H1 (cell line): Measurements from ENCODE around the gene SENP3. TPM values are rescaled to one million over a fixed set of nuclear protein-coding genes. Genes with fewer than 3 reads are reported as not detected.

ENCODE experiments used
- CTCF ChIA-PET: fragments of 300-600 bp; sonication (Branson Sonifier 250); formaldehyde crosslinking; loops from one replicate; lab custom pipeline; 2021; ENCODE audit not compliant: partially characterized antibody; lab: Charles Lee
- POLR2A ChIA-PET: fragments of 300-600 bp; sonication (Branson Sonifier 250); formaldehyde crosslinking; loops from one replicate; lab custom pipeline; 2021; ENCODE audit warnings: inconsistent platforms; ENCODE audit not compliant: partially characterized antibody; lab: Charles Lee
- DNase-seq, 2 experiments: peaks; one replicate each; pipeline versions ENCODE4 v3.0.0 to v3.0.0-alpha.2; 2010 to 2022; ENCODE audit warnings: low spot score in 2 of 2, low read depth in 1 of 2, mixed read lengths in 1 of 2
- FAIRE-seq: peaks from 2 replicates; lab custom pipeline; 2011; peaks lifted over from hg19 to GRCh38; lab: Jason Lieb, UNC
- H2AFZ ChIP-seq: 2 replicates; pipeline ENCODE4 v1.8.1; 2012; ENCODE audit warnings: low read length, inconsistent platforms
- H2AK5ac ChIP-seq: 2 replicates; pipeline ENCODE4 v1.6.1; 2013; ENCODE audit warnings: low read depth, low read length
- H2BK120ac ChIP-seq: replicated peaks from 2 replicates; pipeline ENCODE3; 2013; ENCODE audit warnings: low read depth, low read length, inconsistent platforms
- H2BK12ac ChIP-seq: 2 replicates; pipeline ENCODE4 v1.6.1; 2013; ENCODE audit warnings: low read depth, low read length
- H2BK15ac ChIP-seq: 2 replicates; pipeline ENCODE4 v1.6.1; 2013; ENCODE audit warnings: low read length
- H2BK20ac ChIP-seq: 2 replicates; pipeline ENCODE4 v1.6.1; 2013; ENCODE audit warnings: low read length
- H2BK5ac ChIP-seq: 2 replicates; pipeline ENCODE4 v1.6.1; 2013; ENCODE audit warnings: low read depth, low read length
- H3K14ac ChIP-seq: 2 replicates; pipeline ENCODE4 v1.6.1; 2013; ENCODE audit warnings: inconsistent platforms; ENCODE audit not compliant: insufficient read length
- H3K18ac ChIP-seq: 2 replicates; pipeline ENCODE4 v1.6.1; 2013; ENCODE audit warnings: low read length; ENCODE audit errors: extremely low read depth
- H3K23ac ChIP-seq: 2 replicates; pipeline ENCODE4 v1.6.1; 2013; ENCODE audit warnings: inconsistent platforms; ENCODE audit not compliant: insufficient read length
- H3K23me2 ChIP-seq: 2 replicates; pipeline ENCODE4 v1.6.1; 2013; ENCODE audit warnings: low read depth, low read length
- H3K27ac ChIP-seq: 2 replicates; pipeline ENCODE4 v1.6.1; 2011; ENCODE audit warnings: low read depth, low read length, inconsistent platforms
- H3K27me3 ChIP-seq, 4 experiments: replicated peaks in 1 of 4; 1 replicate in 1 of 4; 2 replicates in 3 of 4; pipeline versions ENCODE4 v1.6.1 to v1.8.1; 2011 to 2013; ENCODE audit warnings: low read length in 3 of 4, mild to moderate bottlenecking in 3 of 4, inconsistent platforms in 2 of 4, mixed read lengths in 2 of 4, moderate library complexity in 1 of 4; ENCODE audit not compliant: control insufficient read depth in 3 of 4, insufficient read depth in 3 of 4; ENCODE audit errors: extremely low read depth in 1 of 4
- H3K36me3 ChIP-seq, 4 experiments: 2 replicates each; pipeline versions ENCODE4 v1.6.1 to v1.8.1; 2011 to 2013; ENCODE audit warnings: mild to moderate bottlenecking in 4 of 4, low read length in 3 of 4, moderate library complexity in 2 of 4, control low read depth in 1 of 4, inconsistent platforms in 1 of 4; ENCODE audit not compliant: insufficient read depth in 4 of 4, control insufficient read depth in 2 of 4
- H3K4ac ChIP-seq: replicated peaks from 2 replicates; pipeline ENCODE3; 2013; ENCODE audit warnings: low read length, low read depth, mixed read lengths, inconsistent platforms; ENCODE audit not compliant: insufficient read length
- H3K4me1 ChIP-seq, 4 experiments: replicated peaks in 1 of 4; 1 replicate in 1 of 4; 2 replicates in 3 of 4; pipeline versions ENCODE4 v1.6.1 to v1.8.1; 2011 to 2013; ENCODE audit warnings: low read length in 3 of 4, inconsistent platforms in 2 of 4, mixed read lengths in 1 of 4; ENCODE audit not compliant: insufficient read depth in 4 of 4, control insufficient read depth in 3 of 4
- H3K4me2 ChIP-seq, 2 experiments: 2 replicates each; pipeline versions ENCODE4 v1.6.1 to v1.8.1; 2011 to 2013; ENCODE audit warnings: low read depth in 2 of 2, low read length in 2 of 2, control low read depth in 1 of 2, inconsistent platforms in 1 of 2, mild to moderate bottlenecking in 1 of 2; ENCODE audit not compliant: insufficient read depth in 1 of 2
- H3K4me3 ChIP-seq, 4 experiments: fragments of 200-600, 300-600 bp in 1 of 4; sonication (generic), shearing (Covaris generic), sonication (Bioruptor Twin) in 1 of 4; 2 replicates each; pipeline versions ENCODE4 v1.5.1 to v1.8.1; 2011 to 2016; ENCODE audit warnings: low read length in 4 of 4, low read depth in 3 of 4, control low read depth in 2 of 4, inconsistent platforms in 2 of 4, mild to moderate bottlenecking in 2 of 4, mixed read lengths in 1 of 4, moderate library complexity in 1 of 4; ENCODE audit not compliant: insufficient read depth in 2 of 4; ENCODE audit errors: extremely low read depth in 1 of 4
- H3K56ac ChIP-seq: replicated peaks from 2 replicates; pipeline ENCODE3; 2013; ENCODE audit warnings: low read depth, mild to moderate bottlenecking, mixed read lengths, low read length, inconsistent platforms; ENCODE audit not compliant: insufficient read length
- H3K79me1 ChIP-seq: 2 replicates; pipeline ENCODE4 v1.6.1; 2013; ENCODE audit warnings: low read depth, low read length, control low read depth
- H3K79me2 ChIP-seq, 2 experiments: 2 replicates each; pipeline versions ENCODE4 v1.6.1 to v1.8.1; 2012 to 2013; ENCODE audit warnings: low read length in 2 of 2, mild to moderate bottlenecking in 2 of 2, inconsistent platforms in 1 of 2; ENCODE audit not compliant: insufficient read depth in 2 of 2, control insufficient read depth in 1 of 2
- H3K9ac ChIP-seq, 4 experiments: replicated peaks in 1 of 4; 1 replicate in 1 of 4; 2 replicates in 3 of 4; pipeline versions ENCODE4 v1.6.1 to v1.8.1; 2011 to 2013; ENCODE audit warnings: low read depth in 3 of 4, low read length in 3 of 4, control low read depth in 2 of 4, mild to moderate bottlenecking in 2 of 4, moderate library complexity in 2 of 4, inconsistent platforms in 1 of 4; ENCODE audit errors: extremely low read depth in 1 of 4
- H3K9me3 ChIP-seq, 2 experiments: 2 replicates each; pipeline versions ENCODE4 v1.6.1 to v1.8.1; 2012 to 2013; ENCODE audit warnings: mild to moderate bottlenecking in 2 of 2, moderate library complexity in 2 of 2, control low read depth in 1 of 2, inconsistent platforms in 1 of 2, low read depth in 1 of 2, low read length in 1 of 2, mixed read lengths in 1 of 2; ENCODE audit not compliant: insufficient read depth in 2 of 2
- H4K20me1 ChIP-seq, 2 experiments: replicated peaks in 1 of 2; 2 replicates each; pipeline versions ENCODE3 to v1.8.1; 2011 to 2013; ENCODE audit warnings: inconsistent platforms in 2 of 2, low read length in 2 of 2, mild to moderate bottlenecking in 1 of 2; ENCODE audit not compliant: insufficient read depth in 2 of 2, control insufficient read depth in 1 of 2
- H4K5ac ChIP-seq: 2 replicates; pipeline ENCODE4 v1.6.1; 2013; ENCODE audit warnings: low read length, low read depth, mixed read lengths, inconsistent platforms; ENCODE audit not compliant: insufficient read length
- H4K8ac ChIP-seq: 2 replicates; pipeline ENCODE4 v1.8.0; 2013; ENCODE audit warnings: mild to moderate bottlenecking, moderate library complexity, low read length, inconsistent platforms; ENCODE audit not compliant: insufficient read depth; ENCODE audit errors: extremely low read depth
- H4K91ac ChIP-seq: replicated peaks from 2 replicates; pipeline ENCODE3; 2013; ENCODE audit warnings: low read length, mixed read lengths, inconsistent platforms; ENCODE audit not compliant: insufficient read length
- CBX8 ChIP-seq: fragments of 300-800, 300-1000 bp; sonication (generic); IDR thresholded peaks from 2 replicates; pipeline ENCODE4 v1.7.1; 2016; ENCODE audit warnings: low read depth, low read length, borderline replicate concordance
- CTBP2 ChIP-seq: IDR thresholded peaks from 2 replicates; pipeline ENCODE4 v1.7.0; 2011; ENCODE audit warnings: borderline replicate concordance, mild to moderate bottlenecking, moderate library complexity, mixed read lengths, low read length; ENCODE audit not compliant: insufficient read depth, insufficient read length
- KDM4A ChIP-seq: IDR thresholded peaks from one replicate; pipeline ENCODE4 v1.7.1; 2012; ENCODE audit warnings: low read depth, mild to moderate bottlenecking, moderate library complexity, low read length, inconsistent platforms; ENCODE audit not compliant: severe bottlenecking
- KDM5A ChIP-seq: fragments of 200-600 bp; IDR thresholded peaks from 2 replicates; pipeline ENCODE4 v1.7.1; 2012; ENCODE audit warnings: mild to moderate bottlenecking, low read length, inconsistent platforms, mixed read lengths
- WGBS, 2 experiments: shearing (Covaris generic) in 1 of 2; methylation state at CpG; one replicate each; pipeline versions ENCODE4 v1.1.6 to v1.1.7; 2013 to 2015; ENCODE audit warnings: low lambda C conversion rate in 2 of 2, mixed read lengths in 2 of 2, inconsistent platforms in 1 of 2, low coverage in 1 of 2, missing lambda C conversion rate in 1 of 2; ENCODE audit not compliant: insufficient replicate concordance in 2 of 2, insufficient coverage in 1 of 2, insufficient read length in 1 of 2; ENCODE audit errors: extremely low coverage in 1 of 2, missing lambda C conversion rate in 1 of 2; 5-methylcytosine and 5-hydroxymethylcytosine counted together
- polyA plus RNA-seq, 7 experiments: library from polyadenylated mRNA; depleted of rRNA in 3 of 7; stranded (reverse) in 5 of 7; unstranded in 2 of 7; fragments of >200 nt in 5 of 7; fragments of 200-250 nt in 2 of 7; gene quantifications; 1 replicate in 5 of 7; 2 replicates in 1 of 7; 4 replicates in 1 of 7; pipeline versions ENCODE4 v1.2.1 to v1.2.3, GENCODE V29; 2011 to 2013; ENCODE audit warnings: missing spikeins in 2 of 7, mixed read lengths in 2 of 7
- total RNA-seq: library from RNA; stranded (reverse); fragmentation: NEBNext Ultra II Directional; extraction: Animal tissue kit (Norgen Biotek cat#: 25700); gene quantifications from 2 replicates; pipeline ENCODE4 v1.2.1, GENCODE V29; 2021

The SENP3 gene
- total and polyA plus RNA-seq, 2 of the 8 experiments (the other 6 are each of a cell fraction or from before 2014, with no cell fraction given), result 86.2 to 129 TPM

GRCh38 chr17:7556627-7557026 is 5.1 kb upstream of the SENP3 start:
- no peak overlapping the region for H3K56ac ChIP-seq
- H4K5ac ChIP-seq, result no peak overlapping the region
- peaks cover 11 to 37% (median 23%) of the 10 kb centered on the region in 4 experiments for H3K4me1 ChIP-seq
- ChIA-PET POLR2A (interaction anchor here (0.8 to 37.5 kb wide), 13 partner anchors 8 to 239 kb away, joined by 3 to 1144 read pairs (median 4); partner anchors contain the start of genes ACAP1, CD68, MPDU1 and POLR2A), CTCF (interaction anchor here (0.7 to 12.7 kb wide), 11 partner anchors 10 to 207 kb away, joined by 3 to 251 read pairs (median 5); partner anchors contain the start of genes SOX15, TP53 and WRAP53)
- H3K18ac ChIP-seq, result no peak overlapping the region
- H3K27me3 ChIP-seq, result no peaks in the 10 kb centered on the region
- H3K14ac ChIP-seq, result no peak overlapping the region
- FAIRE-seq (no peak), DNase-seq (no peak)
- H3K4me2 ChIP-seq, result no peak overlapping the region
- H2BK12ac ChIP-seq, result peak overlapping the region; percentile 39; the same call in 1 of the 2 replicates
- no peak overlapping the region for H3K4me3 ChIP-seq
- H3K23me2 ChIP-seq, result peaks cover 2% of the 10 kb centered on the region; the same call in 1 of the 2 replicates
- H2BK20ac ChIP-seq, result 0 out of 2 replicates have a peak overlapping the region, but pooled peaks have one; percentile 13
- H3K23ac ChIP-seq, result no peak overlapping the region
- 86% methylated on average over 12 of the region's 12 CpGs; no CpG with 5 or more reads in 1 of the 2 experiments for WGBS, 2 experiments
- no peaks in the 10 kb centered on the region for H3K9me3 ChIP-seq
- H3K4ac ChIP-seq, result peak overlapping the region; percentile 58
- H3K27ac ChIP-seq, result no peak overlapping the region
- H4K91ac ChIP-seq, result no peak overlapping the region
- no peak for TF ChIP-seq CTBP2
- TF ChIP-seq CBX8, result no peak
- TF ChIP-seq KDM5A, result no peak
- no peak for TF ChIP-seq KDM4A
- H2BK15ac ChIP-seq, result no peak overlapping the region
- H4K8ac ChIP-seq, result peak overlapping the region; percentile 41
- H3K79me2 ChIP-seq, result no peaks in the 10 kb centered on the region
- H2BK5ac ChIP-seq, result no peak overlapping the region
- peaks cover 0 to 3% of the 10 kb centered on the region in 2 experiments for H4K20me1 ChIP-seq
- no peak overlapping the region for H3K9ac ChIP-seq
- no peaks in the 10 kb centered on the region for H3K36me3 ChIP-seq
- H2BK120ac ChIP-seq, result peak overlapping the region; percentile 39
- H3K79me1 ChIP-seq, result no peaks in the 10 kb centered on the region
- no peak overlapping the region for H2AK5ac ChIP-seq
- no peak overlapping the region for H2AFZ ChIP-seq
